H9 (cell line): ENCODE results near the gene LRP8. TPM values are rescaled to one million over a fixed set of nuclear protein-coding genes. Genes with fewer than 3 reads are reported as not detected.

Experiments
- DNase-seq: peaks from one replicate; pipeline ENCODE4 v3.0.0-alpha.2; 2017
- H2AFZ ChIP-seq: one replicate; pipeline ENCODE4 v1.6.1; 2013; ENCODE audit warnings: mild to moderate bottlenecking, low read length, control low read depth, moderate library complexity
- H2AK5ac ChIP-seq: 2 replicates; pipeline ENCODE4 v1.6.1; 2013; ENCODE audit warnings: low read length, control low read depth, mixed read lengths; ENCODE audit not compliant: insufficient read length
- H2BK120ac ChIP-seq: one replicate; pipeline ENCODE4 v1.6.1; 2013; ENCODE audit warnings: low read depth, mild to moderate bottlenecking, low read length, control low read depth, inconsistent platforms; ENCODE audit not compliant: poor library complexity, severe bottlenecking
- H2BK12ac ChIP-seq: 2 replicates; pipeline ENCODE4 v1.6.1; 2013; ENCODE audit warnings: low read length, control low read depth, mixed read lengths, low read depth; ENCODE audit not compliant: insufficient read length
- H2BK15ac ChIP-seq: 2 replicates; pipeline ENCODE4 v1.6.1; 2013; ENCODE audit warnings: low read depth, low read length, control low read depth
- H2BK20ac ChIP-seq: one replicate; pipeline ENCODE4 v1.6.1; 2013; ENCODE audit warnings: low read depth, mild to moderate bottlenecking, low read length, control low read depth, inconsistent platforms; ENCODE audit not compliant: poor library complexity, severe bottlenecking
- H2BK5ac ChIP-seq: 2 replicates; pipeline ENCODE4 v1.6.1; 2013; ENCODE audit warnings: low read length, control low read depth, mixed read lengths; ENCODE audit not compliant: insufficient read length
- H3K14ac ChIP-seq: 2 replicates; pipeline ENCODE4 v1.6.1; 2013; ENCODE audit warnings: low read length, control low read depth; ENCODE audit not compliant: insufficient read depth
- H3K18ac ChIP-seq: 2 replicates; pipeline ENCODE4 v1.6.1; 2013; ENCODE audit warnings: low read depth, mild to moderate bottlenecking, mixed read lengths, low read length, control low read depth; ENCODE audit not compliant: insufficient read length
- H3K23ac ChIP-seq: 2 replicates; pipeline ENCODE4 v1.6.1; 2013; ENCODE audit warnings: low read length, control low read depth, mixed read lengths, low read depth; ENCODE audit not compliant: insufficient read length
- H3K23me2 ChIP-seq: 2 replicates; pipeline ENCODE4 v1.6.1; 2013; ENCODE audit warnings: low read depth, mild to moderate bottlenecking, mixed read lengths, low read length, control low read depth; ENCODE audit not compliant: insufficient read length, poor library complexity, severe bottlenecking
- H3K27ac ChIP-seq: 2 replicates; pipeline ENCODE4 v1.5.1; 2013; ENCODE audit warnings: low read length, control low read depth, mixed read lengths, low read depth; ENCODE audit not compliant: insufficient read length
- H3K27me3 ChIP-seq: 2 replicates; pipeline ENCODE4 v1.6.1; 2013; ENCODE audit warnings: low read length, control low read depth, inconsistent platforms; ENCODE audit not compliant: insufficient read depth
- H3K4ac ChIP-seq: 2 replicates; pipeline ENCODE4 v1.6.1; 2013; ENCODE audit warnings: low read depth, mild to moderate bottlenecking, control low read depth, inconsistent platforms, low read length, moderate library complexity
- H3K4me1 ChIP-seq: 2 replicates; pipeline ENCODE4 v1.6.1; 2013; ENCODE audit warnings: low read length, control low read depth, inconsistent platforms; ENCODE audit not compliant: insufficient read depth
- H3K4me2 ChIP-seq: 2 replicates; pipeline ENCODE4 v1.6.1; 2013; ENCODE audit warnings: low read length, control low read depth, mixed read lengths; ENCODE audit not compliant: insufficient read length, insufficient read depth
- H3K56ac ChIP-seq: 2 replicates; pipeline ENCODE4 v1.6.1; 2013; ENCODE audit warnings: low read depth, mild to moderate bottlenecking, mixed read lengths, low read length, control low read depth; ENCODE audit not compliant: insufficient read length
- H3K79me1 ChIP-seq: 2 replicates; pipeline ENCODE4 v1.6.1; 2013; ENCODE audit warnings: low read depth, mild to moderate bottlenecking, moderate library complexity, low read length, control low read depth, inconsistent platforms; ENCODE audit not compliant: insufficient read depth, poor library complexity, severe bottlenecking
- H3K79me2 ChIP-seq: 2 replicates; pipeline ENCODE4 v1.6.1; 2013; ENCODE audit warnings: low read length, control low read depth, inconsistent platforms; ENCODE audit not compliant: insufficient read depth
- H3K9ac ChIP-seq: 2 replicates; pipeline ENCODE4 v1.6.1; 2013; ENCODE audit warnings: low read length, control low read depth, mixed read lengths; ENCODE audit not compliant: insufficient read length; ENCODE audit errors: extremely low read depth
- H3K9me3 ChIP-seq: one replicate; pipeline ENCODE4 v1.6.1; 2013; ENCODE audit warnings: low read depth, low read length, inconsistent platforms; ENCODE audit not compliant: control insufficient read depth
- H3T11ph ChIP-seq: one replicate; pipeline ENCODE4 v1.6.1; 2013; ENCODE audit warnings: mild to moderate bottlenecking, low read length, control low read depth, inconsistent platforms
- H4K20me1 ChIP-seq: one replicate; pipeline ENCODE4 v1.6.1; 2013; ENCODE audit not compliant: control insufficient read depth, insufficient read length, insufficient read depth
- H4K5ac ChIP-seq: 2 replicates; pipeline ENCODE4 v1.6.1; 2013; ENCODE audit warnings: low read depth, mild to moderate bottlenecking, mixed read lengths, low read length, control low read depth; ENCODE audit not compliant: insufficient read length
- H4K8ac ChIP-seq: replicated peaks from 2 replicates; pipeline ENCODE4 v1.6.1; 2013; ENCODE audit warnings: low read length, control low read depth, mixed read lengths, low read depth; ENCODE audit not compliant: insufficient read length
- H4K91ac ChIP-seq: 2 replicates; pipeline ENCODE4 v1.6.1; 2013; ENCODE audit warnings: low read depth, mild to moderate bottlenecking, moderate library complexity, mixed read lengths, low read length, control low read depth; ENCODE audit not compliant: insufficient read length
- H3K27ac Mint-ChIP-seq, 3 experiments: 2 replicates in 2 of 3; 3 replicates in 1 of 3; pipeline ENCODE4 v1.8.0; 2020 to 2021; ENCODE audit warnings: mixed read lengths in 3 of 3, mild to moderate bottlenecking in 1 of 3, moderate library complexity in 1 of 3
- H3K27me3 Mint-ChIP-seq: 2 replicates; pipeline ENCODE4 v1.8.0; 2021; ENCODE audit warnings: low read depth, mild to moderate bottlenecking, moderate library complexity, mixed read lengths
- H3K36me3 Mint-ChIP-seq, 3 experiments: 2 replicates in 2 of 3; 3 replicates in 1 of 3; pipeline ENCODE4 v1.8.0; 2020 to 2021; ENCODE audit warnings: low read depth in 3 of 3, mixed read lengths in 3 of 3; ENCODE audit not compliant: insufficient read depth in 1 of 3
- H3K4me1 Mint-ChIP-seq, 2 experiments: 2 replicates each; pipeline ENCODE4 v1.8.0; 2020; ENCODE audit warnings: mixed read lengths in 2 of 2
- H3K4me3 Mint-ChIP-seq, 2 experiments: 2 replicates in 1 of 2; 3 replicates in 1 of 2; pipeline ENCODE4 v1.8.0; 2020 to 2021; ENCODE audit warnings: mild to moderate bottlenecking in 2 of 2, mixed read lengths in 2 of 2, moderate library complexity in 1 of 2
- H3K9me3 Mint-ChIP-seq, 2 experiments: 2 replicates in 1 of 2; 3 replicates in 1 of 2; pipeline ENCODE4 v1.8.0; 2020; ENCODE audit warnings: mild to moderate bottlenecking in 2 of 2, mixed read lengths in 2 of 2, moderate library complexity in 1 of 2
- CTCF ChIP-seq: fragments of 200-600 bp; sonication (generic); conservative IDR thresholded peaks from 3 replicates; pipeline ENCODE4 v1.8.0; 2021; ENCODE audit warnings: antibody characterized with exemption, mild to moderate bottlenecking
- WGBS: extraction: QIAGEN DNeasy Blood & Tissue Kit; methylation state at CpG from one replicate; pipeline ENCODE4 v1.1.7; 2013; ENCODE audit warnings: missing lambda C conversion rate, low lambda C conversion rate, mixed read lengths; ENCODE audit not compliant: insufficient read length; ENCODE audit errors: extremely low coverage; 5-methylcytosine and 5-hydroxymethylcytosine counted together
- total RNA-seq: library from RNA; stranded (reverse); gene quantifications from 2 replicates; pipeline ENCODE4 v1.2.1, GENCODE V29; 2021

LRP8 gene
- total RNA-seq, 1 experiment from 2014 or later: 78.6 TPM

- Histone ChIP-seq H3K14ac (no peak overlapping the region), H3K9me3 (no peaks in the 10 kb centered on the region), H4K20me1 (peaks cover 2% of the 10 kb centered on the region), H2BK12ac (no peak overlapping the region), H3K9ac (no peak overlapping the region), H2AK5ac (no peak overlapping the region), H3K79me2 (peaks cover 2% of the 10 kb centered on the region; the same call in 1 of the 2 replicates), H2BK20ac (no peak overlapping the region), H3K27me3 (no peaks in the 10 kb centered on the region), H2AFZ (no peak overlapping the region), H3K23ac (no peak overlapping the region), H3K79me1 (no peaks in the 10 kb centered on the region), H3K56ac (no peak overlapping the region), H3K4ac (no peak overlapping the region), H2BK120ac (no peak overlapping the region), H4K91ac (no peak overlapping the region), H3K4me2 (no peak overlapping the region), H3K4me1 (no peaks in the 10 kb centered on the region), H4K5ac (no peak overlapping the region), H2BK5ac (no peak overlapping the region), H3K18ac (no peak overlapping the region), H3T11ph (no peak overlapping the region), H2BK15ac (no peak overlapping the region), H4K8ac (no peak overlapping the region), H3K27ac (no peak overlapping the region), H3K23me2 (no peaks in the 10 kb centered on the region)
- no CpG with 5 or more reads among the region's 2 CpGs for WGBS
- H3K36me3 Mint-ChIP-seq: peaks cover 15 to 35% (median 16%) of the 10 kb centered on the region in 3 experiments; a peak in 6 of 7 replicates
- TF ChIP-seq CTCF: no peak
- no peak overlapping the region for H3K4me3 Mint-ChIP-seq
- H3K9me3 Mint-ChIP-seq: no peaks in the 10 kb centered on the region
- H3K4me1 Mint-ChIP-seq: peaks cover 25 to 46% of the 10 kb centered on the region in 2 experiments
- DNase-seq: no peak
- no peak overlapping the region; a peak in 1 of 7 replicates for H3K27ac Mint-ChIP-seq
- no peaks in the 10 kb centered on the region for H3K27me3 Mint-ChIP-seq
Observed at GRCh38 chr1:53292690-53293089, 35.2 kb downstream of the LRP8 start.
